Activated T-cell treated with anti-CD3 and anti-CD28 coated beads for 4 hours (primary cell): ENCODE results near the gene EVC.
"Not testable (repeated sequence)": the region's sequence is repeated elsewhere in the genome, so short reads cannot be mapped to it uniquely, and the experiment has no call there.

Source experiments
- DNase-seq: peaks from one replicate; pipeline ENCODE4 v3.0.0-alpha.2; 2020

The EVC gene

DNA sequence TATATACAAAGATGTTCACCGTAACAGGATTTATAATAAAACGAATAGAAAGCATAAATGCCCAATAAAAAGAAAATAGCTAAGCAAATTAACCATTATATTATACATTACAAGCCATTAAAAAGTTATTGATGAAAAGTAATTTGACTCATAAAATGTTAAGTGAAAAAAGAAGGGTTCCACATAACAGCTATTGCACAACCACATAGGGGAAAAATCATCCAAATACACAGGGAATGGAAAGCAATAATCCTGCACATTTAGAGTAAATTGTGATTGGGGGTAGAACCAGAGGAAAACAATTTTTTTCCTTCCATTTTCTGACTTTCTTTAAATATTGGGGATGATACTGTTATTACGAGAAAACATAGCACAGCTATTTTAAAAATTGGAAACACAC is 143.9 kb downstream of the EVC start:
- no peak for DNase-seq

GRCh38 chr4:5856362-5856761 is 145.4 kb downstream of the EVC start:
- DNase-seq, result not testable (repeated sequence)

DNA sequence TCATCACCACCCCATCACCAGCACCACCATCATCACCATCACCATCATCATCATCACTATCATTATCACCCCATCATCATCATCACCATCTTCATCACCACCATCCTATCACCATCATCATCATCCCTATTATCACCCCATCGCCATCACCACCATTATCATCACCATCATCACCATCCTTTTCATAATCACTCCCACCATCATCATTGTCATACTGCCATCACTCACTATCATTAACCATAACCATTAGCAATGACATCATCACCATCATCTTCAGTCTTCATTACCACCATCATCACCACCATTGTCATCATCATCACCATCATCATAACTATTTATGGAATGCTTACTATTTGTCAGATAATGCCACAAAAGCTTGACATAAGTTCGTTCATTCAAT is 146.2 kb downstream of the EVC start:
- no peak for DNase-seq

GRCh38 chr4:5858020-5858769 is 147.2 kb downstream of the EVC start:
- no peak for DNase-seq

- DNase-seq, result no peak
Measured at GRCh38 chr4:5863461-5864113, 152.6 kb downstream of the EVC start.
